ENCODE measurements around the gene MORN1.

MORN1 gene

GRCh38 chr1:2320760-2321667, 70.3 kb downstream of the MORN1 start:
- no peak overlapping the region for H3K4me3 ChIP-seq (replicated peaks; ENCODE audit: low read depth, low read length)
- TF ChIP-seq CTCF (IDR thresholded peaks at IDR 0.05; ENCODE audit: insufficient read depth, low read length, poor library complexity, severe bottlenecking): no peak
- DNase-seq (ENCODE audit: extremely low read depth, insufficient read length): no peak

GRCh38 chr1:2320006-2320405, 71.3 kb downstream of the MORN1 start:
- TF ChIP-seq CTCF (IDR thresholded peaks at IDR 0.05; ENCODE audit: insufficient read depth, low read length, poor library complexity, severe bottlenecking): no peak
- Histone ChIP-seq H3K36me3 (ENCODE audit: control insufficient read depth, insufficient read depth, low read length) (no peaks in the 10 kb centered on the region), H3K4me3 (replicated peaks; ENCODE audit: low read depth, low read length) (no peak overlapping the region), H3K27me3 (replicated peaks; ENCODE audit: control insufficient read depth, insufficient read depth, low read length) (no peaks in the 10 kb centered on the region)
- no peak for DNase-seq (ENCODE audit: extremely low read depth, insufficient read length)

More at GRCh38 chr1:2320760-2321667, 70.3 kb downstream of the MORN1 start:
- Histone ChIP-seq H3K36me3 (ENCODE audit: control insufficient read depth, insufficient read depth, low read length) (no peaks in the 10 kb centered on the region), H3K27me3 (replicated peaks; ENCODE audit: control insufficient read depth, insufficient read depth, low read length) (no peaks in the 10 kb centered on the region)

GRCh38 chr1:2319291-2319690, 72.1 kb downstream of the MORN1 start:
- no peak for DNase-seq (ENCODE audit: extremely low read depth, insufficient read length)
- no peak for TF ChIP-seq CTCF (IDR thresholded peaks at IDR 0.05; ENCODE audit: insufficient read depth, low read length, poor library complexity, severe bottlenecking)
- no peaks in the 10 kb centered on the region for H3K36me3 ChIP-seq (ENCODE audit: control insufficient read depth, insufficient read depth, low read length)
- H3K27me3 ChIP-seq (replicated peaks; ENCODE audit: control insufficient read depth, insufficient read depth, low read length): no peaks in the 10 kb centered on the region
- no peak overlapping the region for H3K4me3 ChIP-seq (replicated peaks; ENCODE audit: low read depth, low read length)

GRCh38 chr1:2318314-2319278, 72.8 kb downstream of the MORN1 start:
- Histone ChIP-seq H3K27me3 (replicated peaks; ENCODE audit: control insufficient read depth, insufficient read depth, low read length) (no peaks in the 10 kb centered on the region), H3K36me3 (ENCODE audit: control insufficient read depth, insufficient read depth, low read length) (no peaks in the 10 kb centered on the region), H3K4me3 (replicated peaks; ENCODE audit: low read depth, low read length) (no peak overlapping the region)
- no peak for DNase-seq (ENCODE audit: extremely low read depth, insufficient read length)
- no peak for TF ChIP-seq CTCF (IDR thresholded peaks at IDR 0.05; ENCODE audit: insufficient read depth, low read length, poor library complexity, severe bottlenecking)

GRCh38 chr1:2317230-2318065, 73.9 kb downstream of the MORN1 start:
- Histone ChIP-seq H3K4me3 (replicated peaks; ENCODE audit: low read depth, low read length) (no peak overlapping the region), H3K27me3 (replicated peaks; ENCODE audit: control insufficient read depth, insufficient read depth, low read length) (no peaks in the 10 kb centered on the region), H3K36me3 (ENCODE audit: control insufficient read depth, insufficient read depth, low read length) (no peaks in the 10 kb centered on the region)
- TF ChIP-seq CTCF (IDR thresholded peaks at IDR 0.05; ENCODE audit: insufficient read depth, low read length, poor library complexity, severe bottlenecking): no peak
- no peak for DNase-seq (ENCODE audit: extremely low read depth, insufficient read length)

Measured in GM06990 (cell line).